GM12878 (cell line): Measurements from ENCODE around the gene RINL. TPM values are rescaled to one million over a fixed set of nuclear protein-coding genes. Genes with fewer than 3 reads are reported as not detected.

Experiments
- ATAC-seq: fragments of 200-7000 bp; cut with Tn5 transposase; 3 replicates; pipeline ENCODE4 v1.9.1; 2020; ENCODE audit warnings: mild to moderate bottlenecking, moderate library complexity
- BruUV-seq: library from RNA; stranded (reverse); fragments of 400-500 nt; replicated peaks from 2 replicates; lab custom pipeline; 2021; lab: Mats Ljungman, UMichigan
- CTCF ChIA-PET: fragments of 300-600 bp; sonication (Branson Sonifier 250); formaldehyde crosslinking; extraction: SDS; loops from one replicate; lab custom pipeline; 2021; ENCODE audit warnings: inconsistent platforms; lab: Yijun Ruan, JAX
- POLR2A ChIA-PET: fragments of 350-600 bp; formaldehyde crosslinking; extraction: SDS; loops from one replicate; lab custom pipeline; 2021; ENCODE audit warnings: inconsistent platforms; lab: Charles Lee
- RAD21 ChIA-PET: fragments of 300-600 bp; sonication (Branson Sonifier 250); formaldehyde crosslinking; loops from one replicate; lab custom pipeline; 2023; ENCODE audit warnings: antibody characterized with exemption; ENCODE audit not compliant: unreplicated experiment; lab: Charles Lee
- SMC1A ChIA-PET: fragments of 300-600 bp; sonication (Branson Sonifier 250); formaldehyde crosslinking; loops from one replicate; lab custom pipeline; 2023; ENCODE audit not compliant: unreplicated experiment, uncharacterized antibody; lab: Charles Lee
- DNase-seq: peaks from one replicate; pipeline ENCODE4 v3.0.0-alpha.2; 2011; ENCODE audit warnings: low read depth, low spot score
- FAIRE-seq: peaks from 3 replicates; lab custom pipeline; 2011; peaks lifted over from hg19 to GRCh38; lab: Jason Lieb, UNC
- H2AFZ ChIP-seq: 2 replicates; pipeline ENCODE4 v1.6.0; 2011; ENCODE audit warnings: low read depth, low read length, control low read depth; ENCODE audit not compliant: control insufficient read depth
- H3K27ac ChIP-seq: 2 replicates; pipeline ENCODE4 v1.5.1; 2011; ENCODE audit warnings: control low read depth; ENCODE audit not compliant: control insufficient read depth, insufficient read depth
- H3K27me3 ChIP-seq, 2 experiments: replicated peaks in 1 of 2; 2 replicates each; pipeline versions ENCODE4 v1.6.0 to v1.6.1; 2011; ENCODE audit warnings: low read length in 1 of 2; ENCODE audit not compliant: control insufficient read depth in 2 of 2, insufficient read depth in 2 of 2
- H3K36me3 ChIP-seq, 2 experiments: 2 replicates each; pipeline ENCODE4 v1.5.1; 2011; ENCODE audit warnings: low read length in 1 of 2; ENCODE audit not compliant: control insufficient read depth in 2 of 2, insufficient read depth in 2 of 2
- H3K4me1 ChIP-seq: 2 replicates; pipeline ENCODE4 v1.6.1; 2011; ENCODE audit warnings: mild to moderate bottlenecking, low read length, moderate library complexity, mixed read lengths; ENCODE audit not compliant: control insufficient read depth, insufficient read depth
- H3K4me2 ChIP-seq: 2 replicates; pipeline ENCODE4 v1.6.0; 2011; ENCODE audit warnings: control low read depth; ENCODE audit not compliant: control insufficient read depth, insufficient read depth
- H3K4me3 ChIP-seq: fragments of 200-600 bp; sonication (generic); 2 replicates; pipeline ENCODE4 v1.5.1; 2016
- H3K79me2 ChIP-seq: 2 replicates; pipeline ENCODE4 v1.6.0; 2011; ENCODE audit warnings: low read length; ENCODE audit not compliant: control insufficient read depth, insufficient read depth
- H3K9ac ChIP-seq: 2 replicates; pipeline ENCODE4 v1.8.0; 2011; ENCODE audit warnings: low read length, control low read depth, mixed read lengths; ENCODE audit not compliant: control insufficient read depth, insufficient read depth
- H3K9me3 ChIP-seq: replicated peaks from 3 replicates; pipeline ENCODE4 v1.5.1; 2011; ENCODE audit warnings: mild to moderate bottlenecking, low read length; ENCODE audit not compliant: control insufficient read depth, insufficient read depth
- H4K20me1 ChIP-seq: 2 replicates; pipeline ENCODE4 v1.6.0; 2011; ENCODE audit not compliant: control insufficient read depth, insufficient read depth
- POLR2A ChIP-seq: IDR thresholded peaks from 2 replicates; pipeline ENCODE4 v1.6.1; 2011; ENCODE audit warnings: low read depth, mild to moderate bottlenecking, low read length
- POLR2AphosphoS2 ChIP-seq: IDR thresholded peaks from 2 replicates; pipeline ENCODE4 v1.6.1; 2011; ENCODE audit warnings: low read depth, mild to moderate bottlenecking, low read length, improper control_type of control experiment, moderate library complexity
- SIN3A ChIP-seq: IDR thresholded peaks from 2 replicates; pipeline ENCODE4 v1.6.1; 2012; ENCODE audit warnings: low read depth, low read length, improper control_type of control experiment
- YY1 ChIP-seq: IDR thresholded peaks from 2 replicates; pipeline ENCODE4 v1.6.1; 2011; ENCODE audit warnings: low read depth, mild to moderate bottlenecking, low read length
- WGBS: methylation state at CpG from one replicate; pipeline ENCODE4 v1.1.6; 2016; ENCODE audit warnings: low lambda C conversion rate; ENCODE audit not compliant: insufficient replicate concordance, insufficient coverage; ENCODE audit errors: missing lambda C conversion rate; 5-methylcytosine and 5-hydroxymethylcytosine counted together
- in situ Hi-C: fragments of 300-500 bp; cut with MboI; formaldehyde crosslinking; loops from 9 replicates; pipeline ENCODE4 v1.14.3; 2018; ENCODE audit warnings: mixed read lengths
- intact Hi-C: fragments of 100-400 bp; cut with micrococcal nuclease; formaldehyde crosslinking; loops from one replicate; pipeline ENCODE4 v1.14.2; 2022; ENCODE audit not compliant: unreplicated experiment
- polyA plus RNA-seq, 11 experiments: library from polyadenylated mRNA; depleted of rRNA in 4 of 11; unstranded in 6 of 11; stranded (reverse) in 5 of 11; fragments of >200 nt; fragmentation: Nextera tagmentation in 4 of 11; fragmentation: Illumina TruSeq in 1 of 11; extraction: Ambion mirVana in 4 of 11; extraction: Trizol in 1 of 11; gene quantifications; 1 replicate in 1 of 11; 2 replicates in 10 of 11; pipeline versions ENCODE4 v1.2.1 to v1.2.3, GENCODE V29; 2011 to 2016; ENCODE audit warnings: inconsistent platforms in 2 of 11, missing spikeins in 2 of 11, low read depth in 1 of 11
- total RNA-seq, 4 experiments: library from RNA; depleted of rRNA in 3 of 4; stranded (reverse); fragments of >200 nt in 3 of 4; fragmentation: Illumina TruSeq in 1 of 4; extraction: Trizol in 1 of 4; gene quantifications; 2 replicates each; pipeline versions ENCODE4 v1.2.1 to v1.2.3, GENCODE V29; 2013 to 2021
- TF ChIP-seq, protein P1 (sequence below): fragments of 150-350 bp; IDR thresholded peaks from 2 replicates; pipeline ENCODE4 v1.6.1; 2016; ENCODE audit warnings: low read depth, low read length

The RINL gene
- total and polyA plus RNA-seq, 10 of the 15 experiments (the other 5 are each of a cell fraction or from before 2014, with no cell fraction given) = 14.5 to 64.2 (median 47.6) TPM

GRCh38 chr19:38908911-38909310, 30.8 kb upstream of the RINL start:
- no peak overlapping the region for H3K4me3 ChIP-seq
- H4K20me1 ChIP-seq = no peaks in the 10 kb centered on the region
- SMC1A ChIA-PET = no interaction called here
- no peak overlapping the region for H3K27ac ChIP-seq
- 89% methylated on average over 10 of the region's 10 CpGs for WGBS
- H3K4me2 ChIP-seq = no peak overlapping the region
- CTCF ChIA-PET = interaction anchor here (0.6 to 0.7 kb wide), 2 partner anchors 8 to 74 kb away, joined by 3 to 5 read pairs; no protein-coding TSS in a partner anchor
- no peaks in the 10 kb centered on the region for H3K27me3 ChIP-seq
- H3K79me2 ChIP-seq = no peaks in the 10 kb centered on the region
- no peak for FAIRE-seq
- POLR2A ChIA-PET = no interaction called here
- H3K9ac ChIP-seq = no peak overlapping the region
- intact Hi-C loops = no loop called here
- peaks cover 7 to 12% of the 10 kb centered on the region in 2 experiments for H3K36me3 ChIP-seq
- BruUV-seq = no TSS peak
- in situ Hi-C loops = no loop called here
- no peak for DNase-seq
- H3K4me1 ChIP-seq = no peaks in the 10 kb centered on the region
- no peak for ATAC-seq
- no peaks in the 10 kb centered on the region for H3K9me3 ChIP-seq
- RAD21 ChIA-PET = no interaction called here
- no peak overlapping the region for H2AFZ ChIP-seq
- TF ChIP-seq POLR2AphosphoS2 (peak; percentile 32; the same call in 1 of the 2 replicates), YY1 (no peak), SIN3A (no peak), POLR2A (peak; percentile 50)

- Histone ChIP-seq H3K9ac (no peak overlapping the region), H3K4me2 (no peak overlapping the region), H3K36me3 (peaks cover 7 to 12% of the 10 kb centered on the region in 2 experiments), H3K27ac (no peak overlapping the region), H3K9me3 (no peaks in the 10 kb centered on the region), H3K27me3 (no peaks in the 10 kb centered on the region), H4K20me1 (no peaks in the 10 kb centered on the region), H3K79me2 (peaks cover under 1% of the 10 kb centered on the region; the same call in 1 of the 2 replicates), H3K4me3 (no peak overlapping the region), H3K4me1 (no peaks in the 10 kb centered on the region), H2AFZ (no peak overlapping the region)
- DNase-seq (no peak), ATAC-seq (no peak), FAIRE-seq (no peak)
- ChIA-PET POLR2A (no interaction called here), RAD21 (no interaction called here), SMC1A (no interaction called here), CTCF (interaction anchor here (1.0 kb wide), 1 partner anchor 22 kb away, joined by 3 read pairs; no protein-coding TSS in a partner anchor)
- TF ChIP-seq, protein P1, sequence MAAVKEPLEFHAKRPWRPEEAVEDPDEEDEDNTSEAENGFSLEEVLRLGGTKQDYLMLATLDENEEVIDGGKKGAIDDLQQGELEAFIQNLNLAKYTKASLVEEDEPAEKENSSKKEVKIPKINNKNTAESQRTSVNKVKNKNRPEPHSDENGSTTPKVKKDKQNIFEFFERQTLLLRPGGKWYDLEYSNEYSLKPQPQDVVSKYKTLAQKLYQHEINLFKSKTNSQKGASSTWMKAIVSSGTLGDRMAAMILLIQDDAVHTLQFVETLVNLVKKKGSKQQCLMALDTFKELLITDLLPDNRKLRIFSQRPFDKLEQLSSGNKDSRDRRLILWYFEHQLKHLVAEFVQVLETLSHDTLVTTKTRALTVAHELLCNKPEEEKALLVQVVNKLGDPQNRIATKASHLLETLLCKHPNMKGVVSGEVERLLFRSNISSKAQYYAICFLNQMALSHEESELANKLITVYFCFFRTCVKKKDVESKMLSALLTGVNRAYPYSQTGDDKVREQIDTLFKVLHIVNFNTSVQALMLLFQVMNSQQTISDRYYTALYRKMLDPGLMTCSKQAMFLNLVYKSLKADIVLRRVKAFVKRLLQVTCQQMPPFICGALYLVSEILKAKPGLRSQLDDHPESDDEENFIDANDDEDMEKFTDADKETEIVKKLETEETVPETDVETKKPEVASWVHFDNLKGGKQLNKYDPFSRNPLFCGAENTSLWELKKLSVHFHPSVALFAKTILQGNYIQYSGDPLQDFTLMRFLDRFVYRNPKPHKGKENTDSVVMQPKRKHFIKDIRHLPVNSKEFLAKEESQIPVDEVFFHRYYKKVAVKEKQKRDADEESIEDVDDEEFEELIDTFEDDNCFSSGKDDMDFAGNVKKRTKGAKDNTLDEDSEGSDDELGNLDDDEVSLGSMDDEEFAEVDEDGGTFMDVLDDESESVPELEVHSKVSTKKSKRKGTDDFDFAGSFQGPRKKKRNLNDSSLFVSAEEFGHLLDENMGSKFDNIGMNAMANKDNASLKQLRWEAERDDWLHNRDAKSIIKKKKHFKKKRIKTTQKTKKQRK = no peak
- BruUV-seq = no TSS peak
- in situ Hi-C loops (no loop called here), intact Hi-C loops (no loop called here)
- WGBS = over 99% methylated on average over 12 of the region's 12 CpGs
These were observed 29.6 kb upstream of the RINL start for GRCh38 chr19:38907670-38908069.
